ENCODE data around the gene SIDT1. TPM values are rescaled to one million over a fixed set of nuclear protein-coding genes. Genes with fewer than 3 reads are reported as not detected.

The SIDT1 gene
- 10 to 100 TPM; 14.6 to 14.9 TPM for total RNA-seq

- H3K4me1 Mint-ChIP-seq (ENCODE audit: low read depth): peaks cover 46% of the 10 kb centered on the region
- peaks cover 7% of the 10 kb centered on the region for H3K36me3 Mint-ChIP-seq (ENCODE audit: low read depth)
- intact Hi-C loops (cut with micrococcal nuclease): loop anchor here (1.0 to 10.0 kb wide), 11 partner anchors 17 to 1613 kb away; partner anchors contain the start of genes ATG3, CCDC191, QTRT2 and SLC35A5
- peak within 1 kb of the TSS; percentile 97 for H3K4me3 Mint-ChIP-seq
- peak within 1 kb of the TSS; percentile 96 for H3K27ac Mint-ChIP-seq
- H3K9me3 Mint-ChIP-seq: no peaks in the 10 kb centered on the region
- CTCF ChIA-PET: interaction anchor here (0.6 to 0.7 kb wide), 3 partner anchors 16 to 46 kb away, joined by 3 to 4 read pairs (median 3); no protein-coding TSS in a partner anchor
- H3K27me3 Mint-ChIP-seq (ENCODE audit: low read depth): no peaks in the 10 kb centered on the region
- peak; percentile 82 for DNase-seq
These were observed at the start of gene SIDT1 for GRCh38 chr3:113531826-113532697. Gene SIDT1 (plus strand): TSS chr3:113532555. CDS start chr3:113533022, 467 bp downstream.

GRCh38 chr3:113485161-113485609 is 47.2 kb upstream of the SIDT1 start:
- CTCF ChIA-PET: no interaction called here
- DNase-seq: peak; percentile 14
- Mint-ChIP-seq H3K36me3 (ENCODE audit: low read depth) (peaks cover 26% of the 10 kb centered on the region), H3K4me3 (no peak overlapping the region), H3K4me1 (ENCODE audit: low read depth) (no peaks in the 10 kb centered on the region), H3K27me3 (ENCODE audit: low read depth) (no peaks in the 10 kb centered on the region), H3K9me3 (peaks cover 5% of the 10 kb centered on the region), H3K27ac (no peak overlapping the region)
- intact Hi-C loops (cut with micrococcal nuclease): no loop called here

GRCh38 chr3:113495035-113495434 is 37.3 kb upstream of the SIDT1 start:
- H3K27me3 Mint-ChIP-seq (ENCODE audit: low read depth): no peaks in the 10 kb centered on the region

GRCh38 chr3:113496924-113497323 is 35.4 kb upstream of the SIDT1 start:
- no peaks in the 10 kb centered on the region for H3K9me3 Mint-ChIP-seq
- H3K27me3 Mint-ChIP-seq (ENCODE audit: low read depth): no peaks in the 10 kb centered on the region
- no peak overlapping the region for H3K4me3 Mint-ChIP-seq
- H3K27ac Mint-ChIP-seq: no peak overlapping the region
- peaks cover 6% of the 10 kb centered on the region for H3K4me1 Mint-ChIP-seq (ENCODE audit: low read depth)
- DNase-seq: no peak
- intact Hi-C loops (cut with micrococcal nuclease): loop anchor here (5.0 kb wide), 1 partner anchor 445 kb away; no protein-coding TSS in a partner anchor
- CTCF ChIA-PET: interaction anchor here (0.6 to 4.7 kb wide), 8 partner anchors 18 to 1060 kb away, joined by 3 to 76 read pairs (median 3); partner anchors contain the start of gene SPICE1
- peaks cover 5% of the 10 kb centered on the region for H3K36me3 Mint-ChIP-seq (ENCODE audit: low read depth)

More at GRCh38 chr3:113495035-113495434, 37.3 kb upstream of the SIDT1 start:
- Mint-ChIP-seq H3K27ac (no peak overlapping the region), H3K4me1 (ENCODE audit: low read depth) (no peaks in the 10 kb centered on the region), H3K9me3 (no peaks in the 10 kb centered on the region), H3K36me3 (ENCODE audit: low read depth) (peaks cover 9% of the 10 kb centered on the region), H3K4me3 (no peak overlapping the region)
- intact Hi-C loops (cut with micrococcal nuclease): loop anchor here (1.0 to 5.0 kb wide), 6 partner anchors 20 to 443 kb away; partner anchors contain the start of gene SPICE1
- DNase-seq: peak; percentile 66
- CTCF ChIA-PET: interaction anchor here (0.9 to 4.7 kb wide), 5 partner anchors 13 to 251 kb away, joined by 3 to 76 read pairs (median 5); no protein-coding TSS in a partner anchor

GRCh38 chr3:113498221-113499005 is 33.9 kb upstream of the SIDT1 start:
- no peak for DNase-seq
- intact Hi-C loops (cut with micrococcal nuclease): loop anchor here (5.0 kb wide), 1 partner anchor 446 kb away; no protein-coding TSS in a partner anchor
- Mint-ChIP-seq H3K27ac (no peak overlapping the region), H3K9me3 (no peaks in the 10 kb centered on the region), H3K36me3 (ENCODE audit: low read depth) (peaks cover 5% of the 10 kb centered on the region), H3K4me1 (ENCODE audit: low read depth) (peaks cover 6% of the 10 kb centered on the region), H3K27me3 (ENCODE audit: low read depth) (no peaks in the 10 kb centered on the region), H3K4me3 (no peak overlapping the region)
- CTCF ChIA-PET: interaction anchor here (0.7 to 4.7 kb wide), 7 partner anchors 33 to 1025 kb away, joined by 3 to 76 read pairs (median 3); no protein-coding TSS in a partner anchor

- Mint-ChIP-seq H3K27me3 (ENCODE audit: low read depth) (no peaks in the 10 kb centered on the region), H3K27ac (no peak overlapping the region), H3K9me3 (no peaks in the 10 kb centered on the region), H3K36me3 (ENCODE audit: low read depth) (peaks cover 5% of the 10 kb centered on the region), H3K4me3 (no peak overlapping the region), H3K4me1 (ENCODE audit: low read depth) (peaks cover 6% of the 10 kb centered on the region)
- intact Hi-C loops (cut with micrococcal nuclease): loop anchor here (5.0 kb wide), 1 partner anchor 447 kb away; no protein-coding TSS in a partner anchor
- DNase-seq: no peak
- CTCF ChIA-PET: interaction anchor here (0.9 to 4.7 kb wide), 4 partner anchors 32 to 131 kb away, joined by 3 to 76 read pairs (median 10); no protein-coding TSS in a partner anchor
These were observed 33.3 kb upstream of the SIDT1 start for GRCh38 chr3:113499081-113499480.

GRCh38 chr3:113501597-113501996 is 30.8 kb upstream of the SIDT1 start:
- H3K9me3 Mint-ChIP-seq: no peaks in the 10 kb centered on the region
- CTCF ChIA-PET: no interaction called here
- H3K4me3 Mint-ChIP-seq: no peak overlapping the region
- H3K27ac Mint-ChIP-seq: no peak overlapping the region
- no peak for DNase-seq
- H3K27me3 Mint-ChIP-seq (ENCODE audit: low read depth): no peaks in the 10 kb centered on the region
- peaks cover 6% of the 10 kb centered on the region for H3K4me1 Mint-ChIP-seq (ENCODE audit: low read depth)
- peaks cover 11% of the 10 kb centered on the region for H3K36me3 Mint-ChIP-seq (ENCODE audit: low read depth)
- intact Hi-C loops (cut with micrococcal nuclease): no loop called here

GRCh38 chr3:113505867-113506266 is 26.5 kb upstream of the SIDT1 start:
- CTCF ChIA-PET: interaction anchor here (1.1 to 1.5 kb wide), 2 partner anchors 12 to 13 kb away, joined by 3 to 4 read pairs; no protein-coding TSS in a partner anchor
- Mint-ChIP-seq H3K4me1 (ENCODE audit: low read depth) (peaks cover 6% of the 10 kb centered on the region), H3K4me3 (no peak overlapping the region), H3K27me3 (ENCODE audit: low read depth) (no peaks in the 10 kb centered on the region), H3K36me3 (ENCODE audit: low read depth) (peaks cover 12% of the 10 kb centered on the region), H3K27ac (no peak overlapping the region), H3K9me3 (peaks cover 4% of the 10 kb centered on the region)
- DNase-seq: no peak
- intact Hi-C loops (cut with micrococcal nuclease): no loop called here

- Mint-ChIP-seq H3K27ac (no peak overlapping the region), H3K9me3 (peaks cover 4% of the 10 kb centered on the region), H3K4me1 (ENCODE audit: low read depth) (peaks cover 3% of the 10 kb centered on the region), H3K36me3 (ENCODE audit: low read depth) (peaks cover 9% of the 10 kb centered on the region), H3K4me3 (no peak overlapping the region), H3K27me3 (ENCODE audit: low read depth) (no peaks in the 10 kb centered on the region)
- no peak for DNase-seq
- intact Hi-C loops (cut with micrococcal nuclease): no loop called here
- CTCF ChIA-PET: interaction anchor here (0.9 to 2.0 kb wide), 3 partner anchors 12 to 70 kb away, joined by 4 to 5 read pairs (median 4); no protein-coding TSS in a partner anchor
These were observed 24.8 kb upstream of the SIDT1 start for GRCh38 chr3:113507501-113508067.

- Mint-ChIP-seq H3K27me3 (ENCODE audit: low read depth) (no peaks in the 10 kb centered on the region), H3K9me3 (peaks cover 4% of the 10 kb centered on the region), H3K4me1 (ENCODE audit: low read depth) (peaks cover 4% of the 10 kb centered on the region), H3K27ac (no peak overlapping the region), H3K36me3 (ENCODE audit: low read depth) (peaks cover 9% of the 10 kb centered on the region), H3K4me3 (no peak overlapping the region)
- DNase-seq: no peak
- intact Hi-C loops (cut with micrococcal nuclease): no loop called here
- CTCF ChIA-PET: interaction anchor here (0.6 to 2.0 kb wide), 3 partner anchors 13 to 335 kb away, joined by 3 to 5 read pairs (median 3); no protein-coding TSS in a partner anchor
These were observed 23.4 kb upstream of the SIDT1 start for GRCh38 chr3:113508966-113509365.

GRCh38 chr3:113514265-113514769 is 18.0 kb upstream of the SIDT1 start:
- Mint-ChIP-seq H3K36me3 (ENCODE audit: low read depth) (peaks cover 4% of the 10 kb centered on the region), H3K9me3 (peaks cover 4% of the 10 kb centered on the region), H3K27me3 (ENCODE audit: low read depth) (peaks cover 12% of the 10 kb centered on the region), H3K27ac (no peak overlapping the region), H3K4me3 (no peak overlapping the region), H3K4me1 (ENCODE audit: low read depth) (peaks cover 12% of the 10 kb centered on the region)
- CTCF ChIA-PET: interaction anchor here (0.7 to 6.4 kb wide), 11 partner anchors 18 to 231 kb away, joined by 3 to 44 read pairs (median 4); partner anchors contain the start of gene NAA50
- intact Hi-C loops (cut with micrococcal nuclease): loop anchor here (1.0 to 2.0 kb wide), 3 partner anchors 20 to 63 kb away; no protein-coding TSS in a partner anchor
- DNase-seq: no peak

All from activated naive CD4-positive, alpha-beta T cell treated with anti-CD3 and anti-CD28 coated beads for 36 hours (primary cell).